ENCODE results near the gene RRP8. TPM values are rescaled to one million over a fixed set of nuclear protein-coding genes. Genes with fewer than 3 reads are reported as not detected.

The RRP8 gene
- total RNA-seq, 1 donor from 2014 or later = 14.6 TPM

GRCh38 chr11:6625832-6626420, 22.5 kb upstream of the RRP8 start:
- TF ChIP-seq CTCF (IDR thresholded peaks at IDR 0.05; ENCODE audit: unreplicated experiment) = no peak
- H3K27me3 Mint-ChIP-seq (ENCODE audit: unreplicated experiment) = peaks cover 9% of the 10 kb centered on the region
- peaks cover 40% of the 10 kb centered on the region for H3K36me3 Mint-ChIP-seq (ENCODE audit: low read depth, unreplicated experiment)
- no peak for DNase-seq (ENCODE audit: low spot score)
- no peak overlapping the region for H3K4me3 Mint-ChIP-seq (ENCODE audit: unreplicated experiment)
- H3K9me3 Mint-ChIP-seq (ENCODE audit: unreplicated experiment) = no peaks in the 10 kb centered on the region
- no peak overlapping the region for H3K27ac Mint-ChIP-seq (ENCODE audit: unreplicated experiment)
- peaks cover 4% of the 10 kb centered on the region for H3K4me1 Mint-ChIP-seq (ENCODE audit: unreplicated experiment)

GRCh38 chr11:6625156-6625831, 21.9 kb upstream of the RRP8 start:
- Mint-ChIP-seq H3K9me3 (ENCODE audit: unreplicated experiment) (no peaks in the 10 kb centered on the region), H3K4me3 (ENCODE audit: unreplicated experiment) (no peak overlapping the region), H3K36me3 (ENCODE audit: low read depth, unreplicated experiment) (peaks cover 36% of the 10 kb centered on the region), H3K27me3 (ENCODE audit: unreplicated experiment) (peaks cover 6% of the 10 kb centered on the region), H3K27ac (ENCODE audit: unreplicated experiment) (no peak overlapping the region), H3K4me1 (ENCODE audit: unreplicated experiment) (peaks cover 4% of the 10 kb centered on the region)
- no peak for TF ChIP-seq CTCF (IDR thresholded peaks at IDR 0.05; ENCODE audit: unreplicated experiment)
- no peak for DNase-seq (ENCODE audit: low spot score)

GRCh38 chr11:6623391-6624363, 20.3 kb upstream of the RRP8 start:
- H3K4me1 Mint-ChIP-seq (ENCODE audit: unreplicated experiment) = peaks cover 4% of the 10 kb centered on the region
- DNase-seq (ENCODE audit: low spot score) = no peak
- peak overlapping the region; percentile 53 for H3K4me3 Mint-ChIP-seq (ENCODE audit: unreplicated experiment)
- H3K36me3 Mint-ChIP-seq (ENCODE audit: low read depth, unreplicated experiment) = peaks cover 26% of the 10 kb centered on the region
- peaks cover 6% of the 10 kb centered on the region for H3K27me3 Mint-ChIP-seq (ENCODE audit: unreplicated experiment)
- H3K27ac Mint-ChIP-seq (ENCODE audit: unreplicated experiment) = no peak overlapping the region
- no peaks in the 10 kb centered on the region for H3K9me3 Mint-ChIP-seq (ENCODE audit: unreplicated experiment)
- no peak for TF ChIP-seq CTCF (IDR thresholded peaks at IDR 0.05; ENCODE audit: unreplicated experiment)

GRCh38 chr11:6622261-6623171, 19.1 kb upstream of the RRP8 start:
- no peak for DNase-seq (ENCODE audit: low spot score)
- Mint-ChIP-seq H3K27me3 (ENCODE audit: unreplicated experiment) (peaks cover 6% of the 10 kb centered on the region), H3K9me3 (ENCODE audit: unreplicated experiment) (no peaks in the 10 kb centered on the region), H3K4me3 (ENCODE audit: unreplicated experiment) (no peak overlapping the region), H3K27ac (ENCODE audit: unreplicated experiment) (no peak overlapping the region), H3K36me3 (ENCODE audit: low read depth, unreplicated experiment) (peaks cover 18% of the 10 kb centered on the region), H3K4me1 (ENCODE audit: unreplicated experiment) (peaks cover 4% of the 10 kb centered on the region)
- no peak for TF ChIP-seq CTCF (IDR thresholded peaks at IDR 0.05; ENCODE audit: unreplicated experiment)
